PC-3 (cell line): Measurements from ENCODE around the gene PIEZO1. TPM values are rescaled to one million over a fixed set of nuclear protein-coding genes. Genes with fewer than 3 reads are reported as not detected.

ENCODE experiments used
- ATAC-seq: fragments of 200-7000 bp; cut with Tn5 transposase; 2 replicates; pipeline ENCODE4 v1.9.1; 2020; ENCODE audit warnings: mild to moderate bottlenecking, moderate library complexity
- BruUV-seq: library from RNA; stranded (reverse); fragments of 400-500 nt; replicated peaks from 2 replicates; lab custom pipeline; 2021; lab: Mats Ljungman, UMichigan
- CTCF ChIA-PET: fragments of 300-600 bp; sonication (Branson Sonifier 250); formaldehyde crosslinking; loops from one replicate; lab custom pipeline; 2022; ENCODE audit warnings: antibody characterized with exemption; lab: Charles Lee
- POLR2A ChIA-PET: fragments of 300-600 bp; sonication (Branson Sonifier 250); formaldehyde crosslinking; loops from one replicate; lab custom pipeline; 2022; ENCODE audit warnings: antibody characterized with exemption; ENCODE audit not compliant: unreplicated experiment; lab: Charles Lee
- DNase-seq: peaks from one replicate; pipeline ENCODE4 v3.0.0-alpha.2; 2015
- H2AFZ ChIP-seq: fragments of 300-600 bp; sonication (generic); 2 replicates; pipeline ENCODE4 v1.6.0; 2016; ENCODE audit warnings: antibody characterized with exemption, low read length
- H3F3A ChIP-seq: fragments of 300-600 bp; sonication (generic); one replicate; pipeline ENCODE4 v1.6.0; 2017; ENCODE audit warnings: antibody characterized with exemption, low read length, control low read depth, mild to moderate bottlenecking; ENCODE audit not compliant: unreplicated experiment
- H3K27ac ChIP-seq: fragments of 300-600 bp; sonication (generic); 2 replicates; pipeline ENCODE4 v1.5.1; 2016; ENCODE audit warnings: mild to moderate bottlenecking, low read length
- H3K27me3 ChIP-seq: fragments of 300-600 bp; sonication (generic); 2 replicates; pipeline ENCODE4 v1.6.1; 2016; ENCODE audit warnings: low read length, mixed read lengths
- H3K36me3 ChIP-seq: fragments of 300-600 bp; sonication (generic); 2 replicates; pipeline ENCODE4 v1.6.1; 2016; ENCODE audit warnings: low read depth, mixed run types, low read length, mixed read lengths
- H3K4me1 ChIP-seq: fragments of 300-600 bp; sonication (generic); 2 replicates; pipeline ENCODE4 v1.5.1; 2016; ENCODE audit warnings: low read length; ENCODE audit not compliant: insufficient read depth
- H3K4me2 ChIP-seq: fragments of 300-600 bp; sonication (generic); 2 replicates; pipeline ENCODE4 v1.6.0; 2016; ENCODE audit warnings: low read length
- H3K4me3 ChIP-seq: fragments of 300-600 bp; sonication (generic); 2 replicates; pipeline ENCODE4 v1.5.1; 2016; ENCODE audit warnings: mild to moderate bottlenecking, low read length, mixed read lengths
- H3K79me2 ChIP-seq: fragments of 300-600 bp; sonication (generic); 2 replicates; pipeline ENCODE4 v1.6.1; 2017; ENCODE audit warnings: low read length, mixed read lengths
- H3K9ac ChIP-seq: fragments of 300-600 bp; sonication (generic); 2 replicates; pipeline ENCODE4 v1.6.0; 2016; ENCODE audit warnings: mild to moderate bottlenecking, low read length
- H3K9me2 ChIP-seq: fragments of 300-600 bp; sonication (generic); replicated peaks from 2 replicates; pipeline ENCODE4 v1.6.1; 2016; ENCODE audit warnings: mixed run types, low read length, mixed read lengths
- H3K9me3 ChIP-seq: fragments of 300-600 bp; sonication (generic); 2 replicates; pipeline ENCODE4 v1.6.1; 2016; ENCODE audit warnings: low read length, mixed read lengths
- H4K20me1 ChIP-seq: fragments of 300-600 bp; sonication (generic); 2 replicates; pipeline ENCODE4 v1.6.1; 2016; ENCODE audit warnings: low read length, mixed read lengths
- CTCF ChIP-seq: fragments of 300-600 bp; sonication (generic); conservative IDR thresholded peaks from 2 replicates; pipeline ENCODE4 v1.5.1; 2017; ENCODE audit warnings: antibody characterized with exemption, low read depth, mild to moderate bottlenecking, low read length
- EZH2 ChIP-seq: fragments of 300-600 bp; sonication (generic); IDR thresholded peaks from one replicate; pipeline ENCODE4 v1.6.1; 2017; ENCODE audit warnings: antibody characterized with exemption, mild to moderate bottlenecking, low read length; ENCODE audit not compliant: unreplicated experiment
- EZH2phosphoT487 ChIP-seq: fragments of 300-600 bp; sonication (generic); IDR thresholded peaks from 2 replicates; pipeline ENCODE4 v1.6.1; 2018; ENCODE audit warnings: mild to moderate bottlenecking, antibody characterized with exemption, low read length, borderline replicate concordance
- intact Hi-C: fragments of 100-400 bp; cut with micrococcal nuclease; formaldehyde crosslinking; loops from 2 replicates; pipeline ENCODE4 v1.9.0; 2023
- total RNA-seq: library from RNA; depleted of rRNA; stranded (reverse); fragments of >200 nt; gene quantifications from 2 replicates; pipeline ENCODE4 v1.2.3, GENCODE V29; 2014

The PIEZO1 gene
- total RNA-seq, 1 experiment from 2014 or later, result 180 TPM

GRCh38 chr16:88706965-88707826 is 77.8 kb downstream of the PIEZO1 start:
- TSS peak; percentile 53 for BruUV-seq
- H2AFZ ChIP-seq, result peak overlapping the region; percentile 74; the same call in 1 of the 2 replicates
- H3K9me3 ChIP-seq, result no peaks in the 10 kb centered on the region
- ChIA-PET CTCF (interaction anchor here (0.6 kb wide), 1 partner anchor 29 kb away, joined by 3 read pairs; no protein-coding TSS in a partner anchor), POLR2A (no interaction called here)
- H3K36me3 ChIP-seq, result no peaks in the 10 kb centered on the region
- DNase-seq (no peak), ATAC-seq (no peak)
- peak overlapping the region; percentile 95 for H3K9ac ChIP-seq
- peaks cover 58% of the 10 kb centered on the region for H3K79me2 ChIP-seq
- intact Hi-C loops, result no loop called here
- TF ChIP-seq EZH2phosphoT487, result no peak
- TF ChIP-seq EZH2, result no peak
- no peak for TF ChIP-seq CTCF
- H3K27ac ChIP-seq, result peak overlapping the region; percentile 32; the same call in 1 of the 2 replicates
- peak overlapping the region; percentile 97 for H3K4me3 ChIP-seq
- H3K9me2 ChIP-seq, result no peaks in the 10 kb centered on the region
- 0 out of 2 replicates have a peak, but pooled peaks cover 4% of the 10 kb centered on the region for H3K4me1 ChIP-seq
- no peaks in the 10 kb centered on the region for H3K27me3 ChIP-seq
- no peaks in the 10 kb centered on the region for H3F3A ChIP-seq
- H3K4me2 ChIP-seq, result peak overlapping the region; percentile 97
- no peaks in the 10 kb centered on the region for H4K20me1 ChIP-seq

GRCh38 chr16:88706229-88706964 is 78.6 kb downstream of the PIEZO1 start, which contains the start of the genes CTU2 and RNF166:
TSS of gene CTU2 (plus strand) at chr16:88706503. CDS start at chr16:88706531, 28 bp downstream.
TSS of gene RNF166 (minus strand) at chr16:88706408. CDS start at chr16:88706325, 83 bp downstream.
- peak; percentile 88 for DNase-seq
- H2AFZ ChIP-seq, result peak within 1 kb of the TSS; percentile 74

More at GRCh38 chr16:88706229-88706964, 78.6 kb downstream of the PIEZO1 start, which contains the start of the genes CTU2 and RNF166:
- Histone ChIP-seq H3K4me1 (peaks cover 6% of the 10 kb centered on the region; the same call in 1 of the 2 replicates), H3K9me3 (no peaks in the 10 kb centered on the region), H3K36me3 (no peaks in the 10 kb centered on the region), H3K4me3 (peak within 1 kb of the TSS; percentile 97), H3K9ac (peak within 1 kb of the TSS; percentile 95), H3K27ac (peak within 1 kb of the TSS; percentile 32; the same call in 1 of the 2 replicates), H3K79me2 (peaks cover 52% of the 10 kb centered on the region), H3K27me3 (no peaks in the 10 kb centered on the region), H3K4me2 (peak within 1 kb of the TSS; percentile 97), H4K20me1 (no peaks in the 10 kb centered on the region), H3K9me2 (no peaks in the 10 kb centered on the region), H3F3A (no peaks in the 10 kb centered on the region)
- ChIA-PET CTCF (no interaction called here), POLR2A (no interaction called here)
- no TSS peak for BruUV-seq
- intact Hi-C loops, result no loop called here
- ATAC-seq, result peak; percentile 79
- no peak for TF ChIP-seq EZH2
- no peak for TF ChIP-seq EZH2phosphoT487
- TF ChIP-seq CTCF, result no peak
